NCI-H82 treated with DMSO at 0.1 percent for 48 hours (cell line): ENCODE data around the gene HNRNPC.
A peak's percentile ranks its signal among the peaks of the same experiment; 100 is the strongest.
"Not testable (repeated sequence)": the region's sequence is repeated elsewhere in the genome, so short reads cannot be mapped to it uniquely, and the experiment has no call there.

ENCODE experiments used
- DNase-seq: peaks from one replicate; lab custom pipeline; 2025; ENCODE audit not compliant: unreplicated experiment; lab: John Stamatoyannopoulos, UW

The HNRNPC gene

DNA sequence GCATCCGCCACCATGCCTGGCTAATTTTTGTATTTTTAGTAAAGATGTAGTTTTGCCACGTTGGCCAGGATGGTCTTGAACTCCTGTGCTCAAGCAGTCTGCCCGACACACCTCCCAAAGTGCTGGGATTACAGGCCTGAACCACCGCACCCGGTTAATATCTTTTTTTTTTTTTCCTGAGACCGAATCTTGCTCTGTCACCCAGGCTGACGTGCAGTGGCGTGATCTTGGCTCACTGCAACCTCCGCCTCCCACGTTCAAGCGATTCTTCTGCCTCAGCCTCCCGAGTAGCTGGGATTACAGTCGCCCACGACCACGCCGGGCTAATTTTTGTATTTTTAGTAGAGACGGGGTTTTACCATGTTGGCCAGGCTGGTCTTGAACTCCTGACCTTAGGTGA is 3.4 kb upstream of the HNRNPC start:
- DNase-seq, result not testable (repeated sequence)

DNA sequence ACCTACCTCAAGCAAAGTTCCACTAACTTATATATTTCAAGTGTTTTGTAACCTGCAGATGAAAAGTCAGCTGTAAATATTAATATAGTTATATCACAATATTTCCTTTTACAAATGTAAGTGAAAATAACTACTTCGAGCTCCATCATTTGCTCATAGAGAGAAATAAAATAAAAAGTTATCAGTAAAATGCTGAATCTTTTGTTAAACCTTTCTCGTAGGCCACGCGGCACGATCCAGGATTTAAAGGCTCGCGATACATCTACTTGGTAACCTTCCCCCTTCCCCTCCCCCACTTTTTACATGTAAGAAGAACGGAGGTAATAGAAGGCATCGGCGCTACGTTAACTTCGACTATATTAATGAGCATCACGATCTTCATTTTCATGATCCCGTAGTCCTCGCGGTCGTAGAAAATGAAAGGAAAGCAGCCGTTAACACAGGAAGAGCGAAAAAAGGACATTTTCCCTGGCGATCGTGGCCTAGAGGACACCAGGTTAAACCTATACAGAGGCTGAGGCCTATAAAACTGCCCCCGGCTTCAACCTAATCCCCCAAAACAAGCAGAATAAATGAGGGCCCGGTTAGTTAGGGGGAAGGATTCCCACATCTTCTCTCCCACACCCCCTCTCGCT is 508 bp downstream of the HNRNPC start:
- peak; percentile 25 for DNase-seq

DNA sequence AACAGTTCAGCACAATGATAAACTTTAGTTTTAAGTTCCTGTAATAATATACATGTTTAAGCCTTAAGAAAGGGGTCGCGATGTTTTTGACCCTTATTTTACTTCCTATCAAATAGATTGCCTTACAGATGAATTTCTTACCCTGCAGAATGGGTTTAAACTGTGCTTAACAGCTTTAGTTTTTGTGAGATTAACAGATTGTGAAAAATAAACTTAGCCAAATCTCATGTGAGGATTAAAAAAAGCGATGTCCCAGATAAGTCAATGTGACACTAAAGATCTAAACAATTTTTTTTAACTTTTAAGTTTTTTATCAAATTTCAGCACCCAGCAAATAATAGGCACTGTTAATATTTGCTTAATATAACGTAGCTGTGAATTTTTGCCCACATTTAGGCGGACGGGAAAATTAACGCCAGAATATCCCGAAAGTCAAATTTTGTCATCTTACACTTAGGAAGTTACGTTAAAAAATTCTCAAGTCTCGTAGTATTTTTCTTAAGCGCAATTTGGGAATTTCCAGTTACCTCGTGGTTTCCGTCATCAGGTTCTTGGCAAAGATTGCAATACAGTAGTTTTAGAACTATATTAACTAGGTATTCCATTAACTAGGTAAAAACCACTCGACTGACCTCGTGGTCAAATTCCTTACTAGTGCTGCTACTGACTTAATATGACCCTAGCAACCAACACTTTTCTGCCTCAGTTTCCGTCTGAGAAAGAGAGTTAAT is 1.2 kb downstream of the HNRNPC start:
- no peak for DNase-seq

- DNase-seq, result peak; percentile 27
Observed at GRCh38 chr14:21267431-21267845, 1.8 kb downstream of the HNRNPC start.

- DNase-seq, result no peak
Observed at GRCh38 chr14:21264025-21264801, 5.0 kb downstream of the HNRNPC start.

- no peak for DNase-seq
Observed at GRCh38 chr14:21263284-21264024, 5.8 kb downstream of the HNRNPC start.

- DNase-seq, result no peak
Observed at GRCh38 chr14:21262410-21262809, 6.8 kb downstream of the HNRNPC start.

DNA sequence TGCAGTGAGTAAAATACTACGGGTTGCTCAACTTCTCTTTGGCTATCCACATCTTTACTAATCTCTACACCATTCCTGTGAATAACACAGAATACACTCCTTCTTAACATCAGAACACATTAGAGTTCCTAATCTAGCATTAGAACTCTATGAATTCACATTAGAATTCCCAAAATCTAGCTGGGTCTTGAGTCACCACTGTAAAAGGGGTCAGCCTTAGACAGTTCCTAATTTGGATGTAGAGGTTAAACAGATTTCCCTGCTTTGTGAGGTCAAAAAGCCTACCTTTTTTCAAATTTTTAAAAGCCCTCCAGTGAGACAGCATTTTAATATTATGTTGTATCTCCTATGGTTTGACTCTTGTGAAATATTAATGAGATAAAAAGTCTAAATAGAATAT is 7.4 kb downstream of the HNRNPC start:
- no peak for DNase-seq

- DNase-seq, result no peak
Observed at GRCh38 chr14:21258889-21259787, 10.1 kb downstream of the HNRNPC start.

- DNase-seq, result no peak
Observed at GRCh38 chr14:21258005-21258888, 11.0 kb downstream of the HNRNPC start.

GRCh38 chr14:21257394-21257909 is 11.8 kb downstream of the HNRNPC start:
- no peak for DNase-seq

GRCh38 chr14:21256539-21257393 is 12.5 kb downstream of the HNRNPC start:
- DNase-seq, result no peak

- not testable (repeated sequence) for DNase-seq
Observed at GRCh38 chr14:21256102-21256447, 13.2 kb downstream of the HNRNPC start.

GRCh38 chr14:21255385-21256101 is 13.7 kb downstream of the HNRNPC start:
- DNase-seq, result no peak

DNA sequence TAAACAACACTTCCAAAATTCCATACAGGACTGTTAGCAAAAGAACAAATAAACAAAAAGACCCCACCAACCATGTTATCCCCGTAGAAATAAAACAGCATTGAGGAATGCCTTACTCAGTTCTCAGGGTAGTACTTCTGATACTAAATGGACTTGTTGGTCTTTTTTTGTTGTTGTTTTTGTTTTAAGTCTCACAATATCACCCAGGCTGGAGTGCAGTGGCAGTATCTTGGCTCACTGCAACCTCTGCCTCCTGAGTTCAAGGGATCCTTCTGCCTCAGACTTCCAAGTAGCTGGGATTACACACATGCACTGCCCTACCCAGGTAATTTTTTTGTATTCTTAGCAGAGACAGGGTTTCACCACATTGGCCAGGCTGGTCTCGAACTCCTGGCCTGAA is 17.1 kb downstream of the HNRNPC start:
- DNase-seq, result no peak

- DNase-seq, result no peak
Observed at GRCh38 chr14:21251215-21251614, 18.0 kb downstream of the HNRNPC start.

GRCh38 chr14:21248739-21249411 is 20.4 kb downstream of the HNRNPC start:
- DNase-seq, result no peak
